ENCODE data around the gene DSCAM. TPM values are rescaled to one million over a fixed set of nuclear protein-coding genes. Genes with fewer than 3 reads are reported as not detected.

DSCAM gene
- polyA plus RNA-seq, 3 donors, result not detected

DNA sequence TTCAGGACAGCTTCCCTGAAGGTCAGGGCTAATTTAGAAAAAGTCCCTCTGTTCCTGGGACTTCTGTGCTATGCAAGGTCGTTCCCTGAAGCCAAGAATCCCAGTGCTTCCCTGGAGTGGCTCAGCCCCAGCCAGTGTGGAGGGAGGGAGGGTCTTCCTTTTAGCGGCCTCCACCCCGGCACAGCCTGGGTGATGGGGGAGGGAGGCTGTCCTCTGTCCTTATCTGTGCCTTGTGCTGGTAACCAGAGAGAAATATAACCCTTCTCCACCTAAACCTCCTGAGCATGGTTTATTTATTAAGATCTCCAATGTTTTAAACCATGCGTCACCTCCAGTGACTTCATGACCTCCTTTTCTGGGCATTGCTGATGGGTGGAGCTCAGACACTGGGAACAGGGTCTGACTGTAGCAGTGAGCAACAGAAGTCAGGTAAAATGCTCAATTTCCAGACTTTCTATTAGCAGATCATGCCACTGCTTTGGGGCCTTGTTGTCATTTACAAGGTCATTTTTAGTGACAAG lies 157.1 kb downstream of the DSCAM start:
- Mint-ChIP-seq H3K9me3 (peaks cover 0 to 4% (median 0%) of the 10 kb centered on the region in 7 donors), H3K4me3 (no peak overlapping the region), H3K36me3 (no peaks in the 10 kb centered on the region), H3K27ac (no peak overlapping the region), H3K27me3 (ENCODE audit: low read depth in 3 of 3) (no peaks in the 10 kb centered on the region), H3K4me1 (no peaks in the 10 kb centered on the region)
- no peaks in the 10 kb centered on the region for H3K36me3 ChIP-seq (replicated peaks in 1 of 2; ENCODE audit: control insufficient read depth in 1 of 2, insufficient read depth in 2 of 2, low read length in 2 of 2)
- H3K4me1 ChIP-seq (ENCODE audit: control insufficient read depth in 1 of 2, insufficient read depth in 2 of 2, low read length in 2 of 2), result no peaks in the 10 kb centered on the region
- H4K20me1 ChIP-seq (ENCODE audit: insufficient read depth, low read length), result no peaks in the 10 kb centered on the region
- DNase-seq, result no peak
- H3K9ac ChIP-seq (ENCODE audit: insufficient read depth, low read length, poor library complexity, severe bottlenecking), result no peak overlapping the region
- H3K9me3 ChIP-seq (replicated peaks in 1 of 2; ENCODE audit: control insufficient read depth in 1 of 2, insufficient read depth in 1 of 2, low read length in 2 of 2), result peaks cover 0 to 3% of the 10 kb centered on the region in 2 donors
- no peaks in the 10 kb centered on the region for H3K79me2 ChIP-seq (ENCODE audit: insufficient read depth, low read length)
- TF ChIP-seq, protein P1, sequence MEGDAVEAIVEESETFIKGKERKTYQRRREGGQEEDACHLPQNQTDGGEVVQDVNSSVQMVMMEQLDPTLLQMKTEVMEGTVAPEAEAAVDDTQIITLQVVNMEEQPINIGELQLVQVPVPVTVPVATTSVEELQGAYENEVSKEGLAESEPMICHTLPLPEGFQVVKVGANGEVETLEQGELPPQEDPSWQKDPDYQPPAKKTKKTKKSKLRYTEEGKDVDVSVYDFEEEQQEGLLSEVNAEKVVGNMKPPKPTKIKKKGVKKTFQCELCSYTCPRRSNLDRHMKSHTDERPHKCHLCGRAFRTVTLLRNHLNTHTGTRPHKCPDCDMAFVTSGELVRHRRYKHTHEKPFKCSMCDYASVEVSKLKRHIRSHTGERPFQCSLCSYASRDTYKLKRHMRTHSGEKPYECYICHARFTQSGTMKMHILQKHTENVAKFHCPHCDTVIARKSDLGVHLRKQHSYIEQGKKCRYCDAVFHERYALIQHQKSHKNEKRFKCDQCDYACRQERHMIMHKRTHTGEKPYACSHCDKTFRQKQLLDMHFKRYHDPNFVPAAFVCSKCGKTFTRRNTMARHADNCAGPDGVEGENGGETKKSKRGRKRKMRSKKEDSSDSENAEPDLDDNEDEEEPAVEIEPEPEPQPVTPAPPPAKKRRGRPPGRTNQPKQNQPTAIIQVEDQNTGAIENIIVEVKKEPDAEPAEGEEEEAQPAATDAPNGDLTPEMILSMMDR (IDR thresholded peaks at IDR 0.05), result no peak
- H3K4me2 ChIP-seq (replicated peaks; ENCODE audit: extremely low read depth, low read length, poor library complexity, severe bottlenecking), result no peak overlapping the region
- no peak overlapping the region for H3K27ac ChIP-seq (ENCODE audit: low read depth in 1 of 2, low read length in 2 of 2)
- no peaks in the 10 kb centered on the region for H3K27me3 ChIP-seq (ENCODE audit: control insufficient read depth in 2 of 2, insufficient read depth in 2 of 2, low read length in 2 of 2)
- H2AFZ ChIP-seq (ENCODE audit: insufficient read depth, low read depth, low read length, poor library complexity, severe bottlenecking), result no peak overlapping the region
- 71% methylated on average over 1 of the region's 4 CpGs for WGBS (ENCODE audit: insufficient coverage)
- intact Hi-C loops (cut with micrococcal nuclease), result no loop called here
- H3K4me3 ChIP-seq (replicated peaks in 1 of 3; ENCODE audit: low read depth in 2 of 3, low read length in 3 of 3), result no peak overlapping the region

DNA sequence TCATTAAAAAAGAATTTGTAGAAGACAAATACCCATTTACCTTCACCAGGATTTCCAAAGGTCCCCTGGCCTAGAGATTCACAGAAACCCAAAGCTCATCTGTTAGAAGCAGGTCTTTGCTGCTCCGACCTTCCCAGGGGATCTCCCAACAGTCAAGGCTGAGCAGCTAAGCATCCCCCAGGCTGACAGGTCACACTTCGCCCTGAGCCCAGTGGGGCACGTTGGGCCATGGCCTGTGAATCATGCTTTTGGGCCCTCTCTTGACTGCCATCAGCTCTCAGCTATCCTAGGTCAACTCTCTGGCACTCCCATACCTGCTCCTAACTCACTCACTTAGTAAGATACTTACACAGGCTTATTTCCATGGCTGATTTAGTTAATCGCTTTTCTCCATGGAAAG lies 157.7 kb downstream of the DSCAM start:
- intact Hi-C loops (cut with micrococcal nuclease), result no loop called here
- no peak for DNase-seq
- Histone ChIP-seq H3K4me3 (replicated peaks in 1 of 3; ENCODE audit: low read depth in 2 of 3, low read length in 3 of 3) (no peak overlapping the region), H3K9ac (ENCODE audit: insufficient read depth, low read length, poor library complexity, severe bottlenecking) (no peak overlapping the region), H3K27ac (ENCODE audit: low read depth in 1 of 2, low read length in 2 of 2) (no peak overlapping the region), H3K4me2 (replicated peaks; ENCODE audit: extremely low read depth, low read length, poor library complexity, severe bottlenecking) (no peak overlapping the region), H3K9me3 (replicated peaks in 1 of 2; ENCODE audit: control insufficient read depth in 1 of 2, insufficient read depth in 1 of 2, low read length in 2 of 2) (peaks cover 0 to 3% of the 10 kb centered on the region in 2 donors), H4K20me1 (ENCODE audit: insufficient read depth, low read length) (no peaks in the 10 kb centered on the region), H3K79me2 (ENCODE audit: insufficient read depth, low read length) (no peaks in the 10 kb centered on the region), H2AFZ (ENCODE audit: insufficient read depth, low read depth, low read length, poor library complexity, severe bottlenecking) (no peak overlapping the region), H3K4me1 (ENCODE audit: control insufficient read depth in 1 of 2, insufficient read depth in 2 of 2, low read length in 2 of 2) (no peaks in the 10 kb centered on the region), H3K36me3 (replicated peaks in 1 of 2; ENCODE audit: control insufficient read depth in 1 of 2, insufficient read depth in 2 of 2, low read length in 2 of 2) (no peaks in the 10 kb centered on the region), H3K27me3 (ENCODE audit: control insufficient read depth in 2 of 2, insufficient read depth in 2 of 2, low read length in 2 of 2) (no peaks in the 10 kb centered on the region)
- peaks cover 0 to 5% (median 2%) of the 10 kb centered on the region in 7 donors for H3K9me3 Mint-ChIP-seq
- H3K27ac Mint-ChIP-seq, result no peak overlapping the region
- TF ChIP-seq, protein P1 (IDR thresholded peaks at IDR 0.05), result no peak
- no peaks in the 10 kb centered on the region for H3K27me3 Mint-ChIP-seq (ENCODE audit: low read depth in 3 of 3)
- 93% methylated on average over 4 of the region's 4 CpGs for WGBS (ENCODE audit: insufficient coverage)
- no peak overlapping the region for H3K4me3 Mint-ChIP-seq
- no peaks in the 10 kb centered on the region for H3K4me1 Mint-ChIP-seq
- no peaks in the 10 kb centered on the region for H3K36me3 Mint-ChIP-seq
